GM20000 (cell line): ENCODE measurements around the gene MEAF6.

Source experiments
- DNase-seq: peaks from one replicate; pipeline ENCODE4 v3.0.0; 2012; ENCODE audit warnings: low spot score
- TF ChIP-seq, protein P1 (sequence below): IDR thresholded peaks from 2 replicates; pipeline ENCODE4 v1.5.1; 2012; ENCODE audit warnings: mild to moderate bottlenecking, control low read depth; ENCODE audit errors: extremely low read depth, missing control alignments

MEAF6 gene

DNA sequence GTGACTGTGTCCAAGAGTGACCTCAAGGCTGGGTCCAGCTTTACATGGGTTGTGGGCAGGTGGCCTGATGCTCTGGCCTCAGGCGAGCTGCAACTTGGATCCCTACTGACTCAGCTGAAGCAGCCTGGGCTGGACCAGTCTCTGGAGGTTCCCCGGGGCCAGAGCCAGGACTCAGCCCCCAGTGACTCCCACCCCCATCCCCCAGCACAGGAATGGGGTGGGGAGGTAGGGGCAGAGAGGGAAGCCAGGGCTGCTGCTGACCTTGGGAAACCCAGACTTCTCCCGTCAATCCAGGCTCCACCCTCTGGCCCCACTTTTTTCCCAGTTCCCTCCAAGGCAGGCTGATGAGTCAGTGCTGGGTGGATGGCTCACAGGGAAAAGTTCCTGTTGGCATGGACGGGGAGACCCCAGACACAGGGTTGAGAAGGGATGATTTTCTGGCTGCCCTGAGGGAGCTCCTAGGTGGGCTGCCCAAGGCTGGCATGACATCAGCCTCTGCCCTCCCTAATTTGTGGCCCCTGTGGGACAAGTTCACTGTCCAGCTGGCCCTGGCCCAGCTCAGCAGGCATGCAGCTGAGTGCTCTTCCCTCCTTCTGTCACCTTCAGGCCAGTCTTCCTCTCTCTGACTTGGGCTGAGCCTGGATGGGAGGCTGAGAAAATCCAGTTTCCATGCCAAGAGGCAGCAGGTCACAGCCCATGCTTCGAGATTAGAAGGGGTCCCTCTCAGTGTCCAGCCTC is 37.9 kb downstream of the MEAF6 start:
- no peak for DNase-seq
- TF ChIP-seq, protein P1, sequence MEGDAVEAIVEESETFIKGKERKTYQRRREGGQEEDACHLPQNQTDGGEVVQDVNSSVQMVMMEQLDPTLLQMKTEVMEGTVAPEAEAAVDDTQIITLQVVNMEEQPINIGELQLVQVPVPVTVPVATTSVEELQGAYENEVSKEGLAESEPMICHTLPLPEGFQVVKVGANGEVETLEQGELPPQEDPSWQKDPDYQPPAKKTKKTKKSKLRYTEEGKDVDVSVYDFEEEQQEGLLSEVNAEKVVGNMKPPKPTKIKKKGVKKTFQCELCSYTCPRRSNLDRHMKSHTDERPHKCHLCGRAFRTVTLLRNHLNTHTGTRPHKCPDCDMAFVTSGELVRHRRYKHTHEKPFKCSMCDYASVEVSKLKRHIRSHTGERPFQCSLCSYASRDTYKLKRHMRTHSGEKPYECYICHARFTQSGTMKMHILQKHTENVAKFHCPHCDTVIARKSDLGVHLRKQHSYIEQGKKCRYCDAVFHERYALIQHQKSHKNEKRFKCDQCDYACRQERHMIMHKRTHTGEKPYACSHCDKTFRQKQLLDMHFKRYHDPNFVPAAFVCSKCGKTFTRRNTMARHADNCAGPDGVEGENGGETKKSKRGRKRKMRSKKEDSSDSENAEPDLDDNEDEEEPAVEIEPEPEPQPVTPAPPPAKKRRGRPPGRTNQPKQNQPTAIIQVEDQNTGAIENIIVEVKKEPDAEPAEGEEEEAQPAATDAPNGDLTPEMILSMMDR, result no peak

DNA sequence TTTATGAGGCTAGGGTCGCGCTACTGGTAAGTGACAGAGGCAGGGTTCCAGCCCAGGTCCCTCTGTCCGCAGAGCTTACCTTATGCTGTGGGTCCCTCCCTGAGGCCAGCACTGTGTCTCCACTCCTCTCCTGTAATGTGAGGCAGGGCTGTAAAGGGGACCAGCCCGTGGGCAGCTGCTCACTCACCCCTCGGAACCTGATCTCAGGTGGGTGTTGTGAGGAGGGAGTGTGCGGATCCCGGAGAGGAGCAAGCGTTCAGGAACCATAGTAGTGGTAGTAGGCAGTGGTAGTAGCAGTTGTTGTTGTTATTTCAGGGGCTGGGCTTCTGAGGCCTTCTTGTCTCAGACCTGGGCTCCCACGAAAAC is 38.5 kb downstream of the MEAF6 start:
- TF ChIP-seq, protein P1, result no peak
- DNase-seq, result no peak

DNA sequence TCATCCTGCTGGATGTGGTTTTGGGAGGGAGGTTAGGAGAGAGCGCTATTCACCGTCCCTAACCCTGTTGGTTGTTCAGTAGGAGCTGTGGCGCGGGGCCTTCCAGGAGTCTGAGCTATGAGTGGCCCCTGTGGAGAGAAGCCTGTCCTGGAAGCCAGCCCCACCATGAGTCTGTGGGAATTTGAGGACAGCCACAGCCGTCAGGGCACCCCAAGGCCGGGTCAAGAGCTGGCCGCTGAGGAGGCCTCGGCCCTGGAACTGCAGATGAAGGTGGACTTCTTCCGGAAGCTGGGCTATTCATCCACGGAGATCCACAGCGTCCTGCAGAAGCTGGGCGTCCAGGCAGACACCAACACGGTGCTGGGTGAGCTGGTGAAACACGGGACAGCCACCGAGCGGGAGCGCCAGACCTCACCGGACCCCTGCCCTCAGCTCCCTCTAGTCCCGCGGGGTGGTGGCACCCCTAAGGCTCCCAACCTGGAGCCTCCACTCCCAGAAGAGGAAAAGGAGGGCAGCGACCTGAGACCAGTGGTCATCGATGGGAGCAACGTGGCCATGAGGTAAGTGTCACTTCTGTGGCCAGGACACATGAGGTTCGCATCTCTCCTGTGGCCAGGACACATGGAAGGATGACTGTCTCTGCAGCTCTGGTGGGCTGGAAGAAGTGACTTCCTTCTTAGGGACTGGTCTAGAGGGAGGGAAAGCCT is 39.0 kb downstream of the MEAF6 start:
- no peak for DNase-seq
- TF ChIP-seq, protein P1, result no peak

DNA sequence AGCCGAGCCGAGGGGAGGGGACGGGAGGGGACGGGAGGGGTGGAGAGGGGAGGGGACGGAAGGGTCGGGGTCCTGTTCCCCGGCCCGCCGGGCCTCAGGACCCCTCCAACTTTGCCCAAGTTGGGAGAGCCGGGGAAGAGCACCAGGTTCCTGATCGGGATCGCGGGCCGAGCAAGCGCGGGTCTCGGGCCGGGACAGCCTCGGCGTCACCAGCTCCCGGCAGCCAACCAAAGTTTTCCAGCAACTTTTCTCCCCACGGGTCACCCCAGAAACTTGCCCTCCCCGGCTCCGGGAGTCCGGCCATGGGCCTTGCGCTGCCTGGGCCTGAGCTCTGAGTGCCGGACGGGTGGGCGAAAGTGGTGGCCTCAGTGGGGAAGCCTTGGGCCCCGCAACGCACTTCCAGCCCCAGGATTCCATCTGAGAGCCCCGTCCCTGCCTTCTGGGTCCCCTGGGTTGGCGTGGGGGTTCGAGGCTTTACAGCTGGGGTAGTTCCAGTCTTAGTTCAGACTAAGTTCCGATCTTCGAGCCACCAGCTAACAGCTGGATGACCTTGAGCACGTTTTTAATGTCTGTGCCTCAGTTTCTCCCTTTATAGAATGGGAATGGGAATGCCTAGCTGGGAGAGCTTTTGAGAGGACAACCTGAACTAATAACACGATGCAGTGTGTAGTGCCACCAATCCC is 39.7 kb downstream of the MEAF6 start:
- TF ChIP-seq, protein P1, result no peak
- DNase-seq, result no peak

DNA sequence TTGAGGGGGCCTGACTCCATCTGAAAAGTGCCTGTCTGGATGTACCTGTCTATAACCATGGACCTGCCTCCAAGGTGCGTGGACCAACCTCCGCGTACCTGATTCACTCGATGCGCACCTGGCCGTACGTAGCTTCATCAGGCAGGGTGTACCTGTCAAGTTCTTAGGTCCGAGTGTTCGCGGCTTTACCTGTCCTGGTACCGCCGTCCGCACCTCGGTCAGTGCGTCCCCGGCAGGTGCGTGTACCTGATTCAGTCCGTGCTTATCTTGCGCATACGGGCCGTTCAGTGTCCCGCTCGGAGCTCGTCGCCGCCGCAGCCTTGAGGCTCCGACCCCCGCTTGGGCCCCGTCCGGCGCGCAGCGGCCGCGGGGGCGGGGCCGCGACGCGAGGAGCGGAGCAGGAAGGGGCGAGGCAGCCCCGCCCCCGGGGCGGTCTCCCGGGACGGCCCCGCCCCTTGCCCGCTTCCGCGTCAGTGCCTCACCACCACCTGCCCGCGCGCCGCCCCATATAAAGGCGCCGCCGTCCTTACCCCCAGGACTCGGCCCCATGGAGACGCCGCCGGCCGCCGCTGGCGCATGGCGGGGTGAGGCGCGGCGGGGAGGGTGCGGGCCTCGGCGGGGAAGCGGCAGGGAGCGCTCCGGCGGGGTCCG is 40.4 kb downstream of the MEAF6 start, which contains the start of gene ZC3H12A:
TSS of gene ZC3H12A (plus strand) at position 535 of the 651 bp plus-strand sequence. CDS start 917 bp downstream, outside the sequence.
- peak; percentile 100 for DNase-seq
- TF ChIP-seq, protein P1, result no peak

DNA sequence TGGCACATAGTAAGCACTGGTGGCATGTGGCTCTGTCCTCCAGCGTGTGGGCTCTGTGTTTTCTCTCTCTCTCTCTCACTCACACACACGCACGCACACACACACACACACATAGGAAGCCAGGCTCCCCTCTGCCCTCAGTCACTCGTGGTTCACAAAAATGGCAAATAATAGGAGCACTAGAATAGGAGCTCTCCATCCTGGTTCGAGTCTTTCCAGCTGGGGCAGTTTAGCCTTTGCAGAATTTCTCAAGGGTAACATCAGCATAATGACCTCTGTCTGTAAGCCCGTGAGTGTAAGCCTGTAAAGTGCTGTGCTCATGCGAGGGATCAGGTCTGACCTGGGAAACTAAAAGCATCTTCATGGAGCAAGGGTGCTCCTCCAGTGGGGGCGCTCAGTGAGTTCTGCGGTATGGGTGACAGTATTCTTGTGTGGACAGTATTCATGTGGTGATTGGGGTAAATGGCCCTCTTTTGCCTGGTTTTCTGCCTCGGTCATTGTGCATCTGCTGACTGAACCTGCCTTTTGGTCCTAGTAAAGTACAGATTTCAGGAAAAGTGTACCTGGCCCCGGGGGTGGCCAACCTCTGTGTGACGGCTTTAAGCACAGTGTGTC is 41.0 kb downstream of the MEAF6 start:
- TF ChIP-seq, protein P1, result no peak
- DNase-seq, result no peak
